ENCODE results near the gene LOXHD1.

Gene LOXHD1

GRCh38 chr18:46622999-46623398 is 34.0 kb downstream of the LOXHD1 start:
- DNase-seq, result no peak

DNA sequence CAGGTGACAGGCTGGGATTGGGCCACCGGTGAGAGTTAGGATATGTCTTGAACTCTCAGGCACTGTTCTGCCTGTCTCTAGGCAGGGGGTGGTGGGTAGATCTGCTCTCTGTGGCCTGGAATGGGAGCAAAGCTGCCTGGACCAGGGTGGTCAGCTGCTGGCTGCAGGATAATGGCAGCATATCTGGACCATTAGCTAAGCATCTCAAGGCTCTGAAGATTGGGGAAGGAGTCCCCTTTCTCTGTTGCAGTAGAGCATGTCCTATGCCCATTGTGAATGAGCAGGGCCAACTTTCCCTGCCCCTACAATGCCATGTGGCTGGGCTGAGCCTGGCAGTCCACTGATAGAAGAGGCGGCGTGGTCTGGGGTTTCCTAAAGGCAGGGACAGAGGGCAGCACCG is 34.6 kb downstream of the LOXHD1 start:
- DNase-seq, result no peak

DNA sequence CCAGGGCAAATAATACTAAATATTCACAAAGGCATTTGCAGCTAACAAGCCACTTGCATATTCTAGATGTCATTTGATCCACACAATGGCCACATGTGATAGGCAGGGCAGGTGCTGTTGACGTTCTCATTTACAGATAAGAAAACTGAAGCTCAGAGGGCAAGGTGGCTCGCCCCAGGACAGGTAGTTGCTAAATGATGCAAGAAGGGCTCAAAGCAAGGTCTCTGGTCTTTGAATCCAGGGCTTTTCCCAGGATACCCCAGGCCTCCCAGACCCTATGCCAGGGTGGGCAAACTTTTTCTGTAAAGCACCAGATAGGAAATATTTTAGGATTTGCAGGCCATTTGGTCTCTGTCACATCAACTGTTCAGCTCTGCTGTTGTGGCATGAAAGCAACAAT is 35.1 kb downstream of the LOXHD1 start:
- no peak for DNase-seq

- DNase-seq, result no peak
Observed at GRCh38 chr18:46621111-46621766, 35.8 kb downstream of the LOXHD1 start.

DNA sequence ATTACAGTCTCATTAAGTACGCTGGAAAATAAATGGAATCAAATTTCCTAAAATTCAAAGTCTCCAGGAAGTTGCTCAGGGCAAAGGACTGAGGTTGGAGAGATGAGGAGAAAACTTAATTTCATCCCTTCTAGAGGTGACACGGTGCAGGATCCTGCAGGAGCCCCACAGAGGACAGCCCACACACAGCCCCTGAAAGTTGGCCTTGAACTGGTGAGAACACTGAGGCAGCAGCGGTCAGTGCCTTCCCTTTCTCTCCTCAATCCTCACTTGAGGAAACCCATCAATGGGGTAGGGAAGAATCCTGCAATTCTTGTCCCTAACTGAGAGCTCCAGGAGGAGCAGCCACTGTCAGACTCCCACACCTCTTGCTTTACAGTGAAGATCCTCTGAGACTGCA is 37.5 kb downstream of the LOXHD1 start:
- no peak for DNase-seq

DNA sequence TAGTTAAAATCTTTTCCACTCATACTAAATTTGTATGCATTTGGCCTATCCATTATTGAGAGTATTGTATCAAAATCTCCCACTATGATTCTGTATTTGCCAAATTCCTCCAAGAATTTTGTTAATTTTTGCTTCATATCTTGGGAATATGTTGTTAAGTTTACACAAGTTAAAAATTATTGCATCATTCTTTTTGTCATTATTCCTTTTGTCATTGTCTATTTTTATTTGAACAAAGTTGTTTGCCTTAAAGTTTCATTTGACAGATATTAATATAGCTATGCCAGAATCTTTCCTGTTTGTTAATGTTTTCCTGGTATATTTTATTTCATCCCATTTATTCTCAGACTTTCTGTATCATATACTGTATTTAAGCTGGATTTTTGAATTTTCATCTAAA is 41.3 kb downstream of the LOXHD1 start:
- no peak for DNase-seq

DNA sequence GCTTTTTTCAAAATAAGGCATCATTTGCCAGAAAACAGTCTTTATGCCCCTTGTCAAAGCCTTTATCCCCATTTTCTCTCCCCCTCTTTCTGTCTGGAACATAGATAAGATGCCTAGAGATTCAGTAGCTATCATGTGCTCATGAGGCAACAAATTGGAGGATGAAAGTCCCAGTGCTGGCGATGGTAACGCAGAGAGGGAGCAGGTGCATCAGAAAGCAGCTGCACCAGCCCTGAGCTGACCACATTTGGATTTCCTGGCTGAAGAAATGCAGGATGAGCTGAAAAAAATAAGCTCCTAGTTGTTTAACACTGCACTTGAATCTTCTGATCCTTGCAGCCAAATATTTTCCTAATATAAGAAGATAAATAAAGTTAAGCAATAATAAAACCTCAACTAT is 48.0 kb downstream of the LOXHD1 start:
- DNase-seq, result no peak

DNA sequence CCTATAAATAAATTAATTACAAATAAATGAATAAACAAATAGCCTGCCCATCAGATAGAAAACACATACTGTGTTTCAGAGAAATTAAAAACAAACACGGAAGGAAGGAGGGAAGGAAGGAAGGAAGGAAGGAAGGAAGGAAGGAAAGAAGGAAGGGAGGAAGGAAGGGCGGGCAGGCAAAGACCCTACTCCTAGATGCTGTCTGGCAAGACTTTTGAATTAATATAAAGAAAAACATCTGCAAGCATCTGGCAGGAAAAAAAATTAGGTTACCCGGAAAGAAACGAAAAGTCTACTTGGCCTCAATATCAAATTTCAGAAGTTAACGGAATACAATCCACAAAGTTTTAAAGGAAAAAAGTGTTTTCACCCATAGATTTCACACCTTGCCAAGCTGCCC is 49.1 kb downstream of the LOXHD1 start:
- no peak for DNase-seq

DNA sequence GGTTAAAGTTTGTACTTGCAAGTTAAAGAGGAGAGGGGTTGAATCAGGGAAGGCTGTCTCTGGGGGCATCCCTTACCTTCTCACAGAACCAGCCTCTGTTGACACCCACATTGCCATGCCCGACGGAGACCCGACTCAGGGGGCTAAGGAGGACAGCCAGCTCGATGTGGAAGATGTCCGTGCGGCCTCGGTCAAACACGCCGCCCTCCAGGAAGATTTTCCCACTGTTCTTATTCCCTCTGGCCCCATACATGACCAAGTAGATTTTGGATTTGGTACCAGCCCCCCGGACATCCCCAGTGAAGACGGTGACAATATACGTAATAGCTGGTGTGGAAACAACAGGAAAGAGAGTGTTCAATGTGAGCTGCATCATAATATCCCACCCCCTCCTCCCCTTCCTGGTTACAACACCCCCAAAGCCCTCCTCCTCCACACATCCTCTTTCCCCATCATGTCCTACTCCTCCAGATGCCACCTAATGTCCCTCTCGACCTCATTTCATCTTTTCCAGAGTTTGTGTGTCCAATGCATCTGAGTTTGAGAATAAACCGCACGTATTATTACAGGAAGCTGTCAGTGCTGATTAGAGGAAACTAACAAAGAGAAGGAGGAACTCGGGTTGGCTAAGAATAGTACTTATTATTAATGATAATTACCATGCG is 55.7 kb downstream of the LOXHD1 start:
- DNase-seq, result no peak

GRCh38 chr18:46596119-46596518 is 60.9 kb downstream of the LOXHD1 start:
- peak; percentile 34 for DNase-seq

DNA sequence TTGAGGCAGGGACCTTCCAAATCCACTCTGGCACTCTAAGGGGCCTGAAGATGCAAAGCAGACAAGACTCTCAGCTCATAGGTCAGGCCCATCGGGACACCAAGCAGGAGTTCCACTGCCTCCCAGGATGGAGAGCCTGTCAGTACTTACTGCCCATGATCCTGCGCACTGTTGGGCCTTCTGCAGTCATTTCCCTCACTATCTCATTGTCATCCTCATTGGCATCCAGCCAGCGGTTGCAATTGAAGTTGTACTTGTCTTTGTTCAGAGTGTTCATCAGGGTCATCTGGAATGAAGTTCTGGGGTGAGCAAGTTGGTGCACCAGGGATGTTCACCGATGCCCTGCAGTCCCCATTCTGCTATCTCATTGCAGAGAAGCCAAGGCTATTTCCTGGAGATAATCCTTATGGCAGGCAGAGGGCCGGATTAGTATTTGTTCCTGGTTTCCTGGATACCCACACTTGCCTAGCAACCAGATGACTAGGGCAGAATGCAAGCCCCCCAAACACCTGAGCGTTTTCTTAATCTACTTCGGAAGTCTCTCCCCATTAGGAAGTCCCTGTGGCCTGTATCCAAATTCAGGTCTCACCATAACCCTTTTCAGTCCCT is 65.1 kb downstream of the LOXHD1 start:
- DNase-seq, result no peak

- DNase-seq, result no peak
Observed at GRCh38 chr18:46590103-46590502, 66.9 kb downstream of the LOXHD1 start.

- DNase-seq, result no peak
Observed at GRCh38 chr18:46588971-46589660, 67.9 kb downstream of the LOXHD1 start.

DNA sequence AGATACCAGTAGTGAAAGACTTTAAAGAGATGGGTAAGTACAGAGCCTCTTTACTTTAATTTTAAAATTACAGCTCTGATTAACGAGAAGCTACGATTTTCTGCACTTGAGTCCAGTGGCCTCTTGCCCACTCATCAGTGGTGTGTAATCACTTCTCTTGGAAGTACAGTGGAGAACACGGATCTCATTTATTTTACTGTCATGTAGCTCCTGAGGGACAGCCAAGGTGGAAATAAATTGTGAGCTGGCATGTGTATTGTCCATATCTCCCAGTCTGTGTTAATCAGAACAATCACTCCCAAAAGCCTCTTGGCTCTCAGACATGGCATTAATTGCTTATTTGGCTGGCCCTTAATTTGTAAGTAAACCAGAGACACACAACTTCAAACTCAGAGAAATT is 69.4 kb downstream of the LOXHD1 start:
- DNase-seq, result no peak

DNA sequence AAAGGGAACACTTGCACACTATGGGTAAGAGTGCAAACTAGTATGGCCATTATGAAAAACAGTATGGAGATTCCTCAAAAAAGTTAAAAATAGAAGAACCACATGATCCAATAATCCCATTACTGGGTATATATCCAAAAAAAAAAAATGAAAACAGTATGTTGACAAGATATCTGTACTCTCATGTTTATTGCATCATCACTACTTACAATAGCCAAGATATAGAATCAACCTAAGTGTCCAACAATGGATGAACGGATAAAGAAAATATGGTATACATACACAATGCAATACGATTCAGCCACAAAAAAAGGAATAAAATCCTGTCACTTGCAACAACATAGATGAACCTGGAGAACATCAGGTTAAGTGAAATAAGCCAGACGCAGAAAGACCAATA is 73.3 kb downstream of the LOXHD1 start:
- no peak for DNase-seq

DNA sequence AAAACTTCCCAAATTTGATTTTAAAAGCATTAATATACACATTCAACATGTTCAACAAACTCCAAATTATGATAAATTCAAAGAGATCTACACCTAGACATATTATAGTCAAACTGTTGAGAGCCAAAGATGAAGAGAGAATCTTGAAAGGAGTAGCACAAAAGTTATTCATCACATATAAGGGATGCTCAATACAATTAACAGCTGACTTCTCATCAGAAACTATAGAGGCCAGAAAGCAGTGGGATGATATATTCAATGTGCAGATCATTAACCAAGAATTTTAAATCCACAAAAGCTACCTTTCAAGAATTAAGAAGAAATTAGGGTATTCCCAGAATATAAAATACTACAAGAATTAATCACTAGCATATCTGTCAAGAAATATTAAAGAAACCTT is 75.4 kb downstream of the LOXHD1 start:
- no peak for DNase-seq

DNA sequence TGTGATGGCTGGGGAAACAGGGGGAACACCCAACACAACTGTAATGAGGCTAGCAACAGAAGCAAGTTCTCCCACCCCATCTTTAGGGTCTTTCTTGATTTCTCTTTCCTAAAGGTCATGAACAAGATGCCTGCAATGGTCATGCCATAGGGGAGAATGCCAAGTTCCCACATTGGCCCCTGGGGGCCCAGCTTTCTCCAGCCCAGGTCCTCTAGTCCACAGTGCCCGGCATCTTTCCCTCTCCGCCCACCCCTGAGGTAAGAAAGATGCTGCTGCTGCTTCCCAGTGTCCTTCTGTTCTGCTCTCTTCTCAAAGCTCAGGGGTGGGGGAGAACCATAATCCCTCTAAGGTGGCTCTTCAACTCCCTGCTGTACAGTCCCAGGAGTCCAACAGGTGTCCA is 78.0 kb downstream of the LOXHD1 start:
- no peak for DNase-seq

DNA sequence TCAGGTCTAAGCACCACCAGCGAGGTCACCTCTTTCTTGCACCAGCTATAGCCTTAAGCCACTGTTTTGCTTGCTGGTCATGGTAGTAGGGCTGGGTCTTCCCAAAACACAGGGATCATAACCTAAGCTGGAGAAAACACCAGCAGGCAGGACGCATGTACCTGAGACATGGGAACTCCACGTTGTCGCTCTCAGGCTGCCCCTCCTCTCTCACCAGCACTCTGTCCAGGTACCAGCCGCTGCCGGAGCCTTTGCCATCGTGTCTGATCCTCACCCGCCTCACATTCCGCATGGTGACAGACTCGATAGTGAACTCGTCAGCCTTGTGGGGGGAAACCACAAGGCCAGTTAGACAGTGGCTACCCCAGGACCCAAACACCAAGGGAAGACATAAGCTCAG is 79.5 kb downstream of the LOXHD1 start:
- DNase-seq, result no peak

- no peak for DNase-seq
Observed at GRCh38 chr18:46575851-46576250, 81.2 kb downstream of the LOXHD1 start.

- no peak for DNase-seq
Observed at GRCh38 chr18:46574743-46575115, 82.3 kb downstream of the LOXHD1 start.

DNA sequence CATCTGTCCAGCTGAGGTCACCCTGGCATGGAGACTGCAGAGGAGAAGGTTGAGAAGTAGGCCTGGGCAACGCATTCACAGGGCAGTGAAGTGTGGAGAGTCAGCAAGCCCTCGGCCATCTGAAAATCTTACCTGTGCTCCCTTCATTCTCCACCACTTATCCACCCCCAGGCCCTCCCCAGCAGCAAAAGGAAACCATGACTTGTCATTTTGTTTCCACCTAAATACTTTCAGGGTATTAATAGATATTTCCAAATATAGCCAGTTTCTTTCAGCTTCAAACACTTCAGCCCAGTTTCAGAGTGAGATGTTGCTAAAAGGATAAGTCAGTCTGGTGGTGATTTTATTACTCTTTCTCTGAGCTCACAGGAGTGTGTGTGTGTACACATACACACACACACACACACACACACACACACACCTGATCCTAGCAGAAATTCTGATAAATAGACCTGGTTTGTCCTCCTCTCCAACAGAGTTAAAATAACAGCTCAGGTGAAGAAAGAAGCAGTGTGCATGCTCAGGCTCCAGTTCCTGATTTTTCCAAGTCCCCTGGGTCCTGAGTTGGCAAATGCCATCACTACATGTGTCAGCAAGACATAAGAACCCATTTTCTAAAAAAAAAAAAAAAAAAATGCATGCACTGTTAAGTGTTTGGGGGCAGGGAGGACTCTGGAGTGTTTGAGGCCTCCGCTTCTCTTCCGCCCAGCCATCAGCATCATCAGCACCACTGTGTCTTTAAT is 82.8 kb downstream of the LOXHD1 start:
- DNase-seq, result no peak

GRCh38 chr18:46573156-46573555 is 83.9 kb downstream of the LOXHD1 start:
- DNase-seq, result no peak

DNA sequence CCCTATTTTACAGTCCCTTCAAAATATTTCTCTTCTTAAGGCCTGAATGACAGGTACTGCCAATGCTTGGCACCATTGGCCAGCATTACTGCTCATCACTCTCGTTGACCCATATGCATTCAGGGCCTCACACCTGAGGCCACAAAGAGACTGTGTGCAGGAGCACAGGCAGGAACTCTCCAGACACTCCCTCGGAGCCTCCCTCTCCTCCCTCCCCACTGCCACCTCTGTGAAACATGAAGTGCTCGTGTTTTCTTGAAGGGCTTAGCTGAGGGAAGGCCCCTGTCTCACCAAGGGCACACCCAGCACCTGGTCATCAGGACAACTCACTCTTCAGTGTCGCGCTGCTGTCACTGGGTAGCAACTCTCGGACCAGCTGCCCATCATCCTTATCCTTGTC is 85.3 kb downstream of the LOXHD1 start:
- DNase-seq, result no peak

All from NCI-H2029 treated with DMSO at 0.1 percent for 48 hours (cell line).